DOHH2 (cell line): ENCODE measurements around the gene GDI1.

Experiments used
- H3F3A ChIP-seq: fragments of 200-600 bp; sonication (generic), shearing (Covaris generic); 2 replicates; pipeline ENCODE4 v1.6.0; 2016; ENCODE audit warnings: antibody characterized with exemption, mild to moderate bottlenecking; ENCODE audit not compliant: control insufficient read depth, insufficient read depth
- H3K27ac ChIP-seq: fragments of 200-600 bp; sonication (generic); 2 replicates; pipeline ENCODE4 v1.5.1; 2014; ENCODE audit warnings: low read depth, mild to moderate bottlenecking, low read length, moderate library complexity
- H3K27me3 ChIP-seq: fragments of 200-600 bp; sonication (generic); 2 replicates; pipeline ENCODE4 v1.6.1; 2014; ENCODE audit warnings: mild to moderate bottlenecking, low read length, mixed read lengths; ENCODE audit not compliant: control insufficient read depth
- H3K36me3 ChIP-seq: fragments of 200-600 bp; sonication (generic); 2 replicates; pipeline ENCODE4 v1.6.1; 2014; ENCODE audit warnings: mild to moderate bottlenecking, low read length, moderate library complexity, mixed read lengths; ENCODE audit not compliant: control insufficient read depth
- H3K4me1 ChIP-seq: fragments of 200-600 bp; sonication (generic); 2 replicates; pipeline ENCODE4 v1.6.1; 2014; ENCODE audit warnings: mild to moderate bottlenecking, low read length, mixed read lengths; ENCODE audit not compliant: control insufficient read depth
- H3K4me2 ChIP-seq: fragments of 200-600 bp; sonication (generic); 2 replicates; pipeline ENCODE4 v1.6.0; 2014; ENCODE audit warnings: mild to moderate bottlenecking, low read length, moderate library complexity
- H3K4me3 ChIP-seq: fragments of 200-600 bp; sonication (generic); 2 replicates; pipeline ENCODE4 v1.5.1; 2014; ENCODE audit warnings: mild to moderate bottlenecking, low read length, mixed read lengths
- H3K79me2 ChIP-seq: fragments of 200-600 bp; sonication (generic); 2 replicates; pipeline ENCODE4 v1.6.1; 2014; ENCODE audit warnings: mild to moderate bottlenecking, low read length, mixed read lengths; ENCODE audit not compliant: control insufficient read depth
- H3K9me2 ChIP-seq: fragments of 200-600 bp; sonication (generic); replicated peaks from 2 replicates; pipeline ENCODE4 v1.6.1; 2014; ENCODE audit warnings: mild to moderate bottlenecking, low read length, mixed read lengths; ENCODE audit not compliant: control insufficient read depth
- H3K9me3 ChIP-seq: fragments of 200-600 bp; sonication (generic); 2 replicates; pipeline ENCODE4 v1.6.1; 2014; ENCODE audit warnings: antibody characterized with exemption, low read length, mixed read lengths; ENCODE audit not compliant: control insufficient read depth, insufficient read depth
- H4K20me1 ChIP-seq: fragments of 200-600 bp; sonication (generic); 2 replicates; pipeline ENCODE4 v1.6.0; 2014; ENCODE audit warnings: low read depth, mild to moderate bottlenecking, antibody characterized with exemption, low read length, moderate library complexity; ENCODE audit not compliant: control insufficient read depth, insufficient read depth
- CTCF ChIP-seq: fragments of 200-600 bp; sonication (generic); IDR thresholded peaks from one replicate; pipeline ENCODE4 v1.5.1; 2014; ENCODE audit warnings: antibody characterized with exemption, mild to moderate bottlenecking, low read depth, low read length; ENCODE audit not compliant: poor library complexity, severe bottlenecking
- EZH2phosphoT487 ChIP-seq: fragments of 200-600 bp; sonication (generic); IDR thresholded peaks from 2 replicates; pipeline ENCODE4 v1.6.1; 2017; ENCODE audit warnings: borderline replicate concordance, mild to moderate bottlenecking, antibody characterized with exemption, low read length, moderate library complexity, mixed read lengths

Gene GDI1

GRCh38 chrX:154486396-154487207 is 49.6 kb downstream of the GDI1 start, which contains the start of gene UBL4A:
Gene UBL4A, minus strand, starts transcription at chrX:154486615. Its CDS starts 31 bp downstream, at chrX:154486584.
- Histone ChIP-seq H3K27ac (peak within 1 kb of the TSS; percentile 55), H3K9me2 (no peaks in the 10 kb centered on the region), H4K20me1 (no peaks in the 10 kb centered on the region), H3K4me2 (peak within 1 kb of the TSS; percentile 87), H3F3A (no peaks in the 10 kb centered on the region; the same call in 1 of the 2 replicates), H3K27me3 (no peaks in the 10 kb centered on the region), H3K9me3 (no peaks in the 10 kb centered on the region), H3K79me2 (peaks cover 57% of the 10 kb centered on the region), H3K36me3 (peaks cover 36% of the 10 kb centered on the region), H3K4me1 (peaks cover 51% of the 10 kb centered on the region), H3K4me3 (peak within 1 kb of the TSS; percentile 70)
- TF ChIP-seq CTCF (no peak), EZH2phosphoT487 (no peak)

DNA sequence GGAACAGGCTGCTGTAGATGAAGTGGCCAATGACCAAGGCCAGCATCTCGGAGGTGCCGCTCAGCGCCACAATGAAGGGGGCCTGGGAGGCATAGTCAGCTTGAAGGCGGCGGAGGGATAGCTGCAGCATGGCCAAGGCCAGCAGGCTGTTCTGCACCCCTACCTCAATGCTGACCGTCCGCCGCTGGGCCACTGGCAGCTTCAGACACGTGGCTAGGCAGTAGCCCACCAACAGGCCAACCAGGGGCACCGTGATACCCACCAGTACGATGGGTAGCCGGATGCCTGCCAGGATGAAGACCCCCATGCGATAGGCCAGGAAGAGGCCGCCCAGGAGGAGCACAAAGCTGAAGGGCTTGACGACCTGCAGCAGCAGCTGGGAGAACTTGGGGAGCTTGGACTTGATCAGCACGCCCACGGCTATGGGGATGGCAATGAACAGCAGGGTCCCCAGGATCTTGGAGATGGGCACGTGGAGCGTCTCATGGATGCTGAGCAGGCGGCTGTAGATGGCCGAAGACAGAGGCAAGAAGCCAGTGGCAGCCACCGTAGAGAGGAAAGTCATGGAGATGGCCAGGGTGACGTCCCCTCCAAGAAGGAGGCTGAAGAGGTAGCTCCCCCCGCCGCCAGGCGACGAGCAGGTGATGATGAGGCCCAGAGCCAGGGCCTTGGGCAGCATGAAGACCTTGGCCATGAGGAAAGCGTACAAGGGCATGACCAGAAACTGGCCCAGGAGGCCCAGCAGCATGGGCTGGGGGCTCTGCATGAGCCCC is 50.8 kb downstream of the GDI1 start:
- no peaks in the 10 kb centered on the region for H3K9me2 ChIP-seq
- H3K79me2 ChIP-seq = peaks cover 57% of the 10 kb centered on the region
- no peaks in the 10 kb centered on the region for H4K20me1 ChIP-seq
- no peaks in the 10 kb centered on the region for H3K9me3 ChIP-seq
- peaks cover 40% of the 10 kb centered on the region for H3K4me1 ChIP-seq
- peak overlapping the region; percentile 70 for H3K4me3 ChIP-seq
- no peaks in the 10 kb centered on the region for H3F3A ChIP-seq
- peak overlapping the region; percentile 75 for H3K4me2 ChIP-seq
- H3K27me3 ChIP-seq = no peaks in the 10 kb centered on the region
- peaks cover 36% of the 10 kb centered on the region for H3K36me3 ChIP-seq
- no peak for TF ChIP-seq CTCF
- no peak for TF ChIP-seq EZH2phosphoT487
- H3K27ac ChIP-seq = peak overlapping the region; percentile 55

DNA sequence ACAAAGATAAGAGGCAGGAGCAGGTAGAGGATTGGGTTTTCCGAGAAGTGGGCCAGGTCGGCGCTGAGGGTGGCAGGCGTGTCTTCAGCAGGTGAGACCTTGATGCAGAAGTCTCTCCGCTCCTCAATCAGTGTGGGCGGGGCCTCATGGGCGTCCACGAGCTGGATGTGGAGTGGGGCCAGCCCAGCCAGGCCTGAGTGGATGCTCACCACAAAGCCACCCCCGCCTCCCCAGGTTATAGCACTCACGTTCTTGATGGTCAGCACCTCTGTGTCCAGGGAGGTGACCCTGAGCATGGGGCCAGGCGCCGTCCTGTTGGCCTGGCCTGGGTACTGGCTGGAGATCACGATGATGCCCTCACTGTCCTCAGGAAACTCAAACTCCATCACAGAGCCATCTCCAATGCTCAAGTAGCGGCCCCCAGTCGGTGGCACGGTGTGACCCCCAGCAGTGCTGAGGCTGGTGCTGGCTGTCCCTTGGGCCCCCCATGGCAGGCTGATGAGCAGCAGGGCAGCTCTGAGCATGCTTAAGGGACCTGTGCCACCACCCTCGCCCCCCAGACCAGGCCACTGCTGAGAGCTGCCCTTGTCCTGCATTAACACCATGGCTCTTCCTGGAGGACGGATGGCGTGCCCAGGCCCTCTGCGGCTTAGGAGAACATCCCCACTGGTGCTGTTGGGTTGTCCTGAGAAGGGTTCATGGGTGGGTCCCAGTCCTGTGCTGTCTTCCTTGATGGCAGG is 51.6 kb downstream of the GDI1 start:
- H3K4me2 ChIP-seq = peak overlapping the region; percentile 90
- peaks cover 57% of the 10 kb centered on the region for H3K79me2 ChIP-seq

More for the DNA sequence above, 51.6 kb downstream of the GDI1 start:
- Histone ChIP-seq H3K9me3 (no peaks in the 10 kb centered on the region), H3K4me1 (peaks cover 40% of the 10 kb centered on the region), H3K9me2 (no peaks in the 10 kb centered on the region), H3K27me3 (no peaks in the 10 kb centered on the region), H3K36me3 (peaks cover 33% of the 10 kb centered on the region), H4K20me1 (no peaks in the 10 kb centered on the region), H3K27ac (no peak overlapping the region), H3F3A (no peaks in the 10 kb centered on the region), H3K4me3 (peak overlapping the region; percentile 92)
- no peak for TF ChIP-seq CTCF
- no peak for TF ChIP-seq EZH2phosphoT487
